ENCODE data around the gene NPAS2. TPM values are rescaled to one million over a fixed set of nuclear protein-coding genes. Genes with fewer than 3 reads are reported as not detected.

Gene NPAS2
- total and polyA plus RNA-seq, 2 donors from 2014 or later = 8.4 to 44.5 TPM

GRCh38 chr2:100972452-100972851 is 152.5 kb downstream of the NPAS2 start:
- H3K27me3 ChIP-seq (ENCODE audit: control insufficient read depth, insufficient read depth, low read length) = no peaks in the 10 kb centered on the region
- no peak overlapping the region for H3K27ac ChIP-seq (ENCODE audit: low read depth in 2 of 2, low read length in 2 of 2)
- H3K36me3 ChIP-seq (ENCODE audit: control insufficient read depth in 2 of 3, insufficient read depth in 3 of 3, low read length in 3 of 3) = peaks cover 4 to 17% (median 16%) of the 10 kb centered on the region in 3 donors
- no peak for TF ChIP-seq CTCF (IDR thresholded peaks at IDR 0.05; ENCODE audit: borderline replicate concordance, extremely low read depth, insufficient read depth)
- intact Hi-C loops (cut with DNase I) = no loop called here
- DNase-seq = no peak
- no peak overlapping the region for H3K4me3 ChIP-seq (ENCODE audit: low read length in 3 of 3)
- no peaks in the 10 kb centered on the region for H3K9me3 ChIP-seq (ENCODE audit: control insufficient read depth in 2 of 3, insufficient read depth in 1 of 3, low read length in 3 of 3)
- no peaks in the 10 kb centered on the region for H3K4me1 ChIP-seq (ENCODE audit: control insufficient read depth in 2 of 3, insufficient read depth in 2 of 3, low read depth in 1 of 3, low read length in 3 of 3)
- no peak for FAIRE-seq
- no peak overlapping the region for H3K9ac ChIP-seq (ENCODE audit: low read length in 3 of 3)

GRCh38 chr2:100974712-100975520 is 155.0 kb downstream of the NPAS2 start:
- FAIRE-seq (no peak), DNase-seq (no peak)
- intact Hi-C loops (cut with DNase I) = no loop called here
- no peak overlapping the region for H3K4me3 ChIP-seq (ENCODE audit: low read length in 3 of 3)
- H3K27ac ChIP-seq (ENCODE audit: low read depth in 2 of 2, low read length in 2 of 2) = no peak overlapping the region
- no peak overlapping the region for H3K9ac ChIP-seq (ENCODE audit: low read length in 3 of 3)
- H3K36me3 ChIP-seq (ENCODE audit: control insufficient read depth in 2 of 3, insufficient read depth in 3 of 3, low read length in 3 of 3) = peaks cover 0 to 11% (median 11%) of the 10 kb centered on the region in 3 donors
- H3K9me3 ChIP-seq (ENCODE audit: control insufficient read depth in 2 of 3, insufficient read depth in 1 of 3, low read length in 3 of 3) = no peaks in the 10 kb centered on the region
- TF ChIP-seq CTCF (IDR thresholded peaks at IDR 0.05; ENCODE audit: borderline replicate concordance, extremely low read depth, insufficient read depth) = no peak
- H3K4me1 ChIP-seq (ENCODE audit: control insufficient read depth in 2 of 3, insufficient read depth in 2 of 3, low read depth in 1 of 3, low read length in 3 of 3) = no peaks in the 10 kb centered on the region
- H3K27me3 ChIP-seq (ENCODE audit: control insufficient read depth, insufficient read depth, low read length) = no peaks in the 10 kb centered on the region

- no peak for TF ChIP-seq CTCF (IDR thresholded peaks at IDR 0.05; ENCODE audit: borderline replicate concordance, extremely low read depth, insufficient read depth)
- Histone ChIP-seq H3K36me3 (ENCODE audit: control insufficient read depth in 2 of 3, insufficient read depth in 3 of 3, low read length in 3 of 3) (peaks cover 0 to 11% (median 9%) of the 10 kb centered on the region in 3 donors), H3K9me3 (ENCODE audit: control insufficient read depth in 2 of 3, insufficient read depth in 1 of 3, low read length in 3 of 3) (no peaks in the 10 kb centered on the region), H3K4me1 (ENCODE audit: control insufficient read depth in 2 of 3, insufficient read depth in 2 of 3, low read depth in 1 of 3, low read length in 3 of 3) (no peaks in the 10 kb centered on the region), H3K27ac (ENCODE audit: low read depth in 2 of 2, low read length in 2 of 2) (no peak overlapping the region), H3K9ac (ENCODE audit: low read length in 3 of 3) (no peak overlapping the region), H3K4me3 (ENCODE audit: low read length in 3 of 3) (no peak overlapping the region), H3K27me3 (ENCODE audit: control insufficient read depth, insufficient read depth, low read length) (no peaks in the 10 kb centered on the region)
- DNase-seq = no peak
- intact Hi-C loops (cut with DNase I) = no loop called here
- no peak for FAIRE-seq
These were observed 155.5 kb downstream of the NPAS2 start for GRCh38 chr2:100975521-100975785.
